Neural progenitor cell (in vitro differentiated cells): ENCODE results near the gene PPP1CA. TPM values are rescaled to one million over a fixed set of nuclear protein-coding genes. Genes with fewer than 3 reads are reported as not detected.

ENCODE experiments used
- DNase-seq: peaks from one replicate; pipeline ENCODE4 v3.0.0-alpha.2; 2016; ENCODE audit warnings: low spot score
- H2AFZ ChIP-seq: fragments of 200-600 bp; sonication (generic); replicated peaks from 2 replicates; pipeline ENCODE4 v1.6.1; 2016; ENCODE audit warnings: antibody characterized with exemption
- H3F3A ChIP-seq: fragments of 200-600 bp; sonication (generic); 2 replicates; pipeline ENCODE4 v1.6.1; 2016; ENCODE audit warnings: antibody characterized with exemption, low read depth
- H3K27ac ChIP-seq: fragments of 200-600 bp; sonication (generic); 2 replicates; pipeline ENCODE4 v1.5.1; 2016; ENCODE audit warnings: mild to moderate bottlenecking
- H3K27me3 ChIP-seq: fragments of 200-600 bp; sonication (generic); 2 replicates; pipeline ENCODE4 v1.6.1; 2016; ENCODE audit warnings: mild to moderate bottlenecking, moderate library complexity
- H3K36me3 ChIP-seq: fragments of 200-600 bp; sonication (generic); 2 replicates; pipeline ENCODE4 v1.5.1; 2016
- H3K4me1 ChIP-seq: fragments of 200-600 bp; sonication (generic); 2 replicates; pipeline ENCODE4 v1.6.1; 2016; ENCODE audit warnings: mixed run types
- H3K4me2 ChIP-seq: fragments of 200-600 bp; sonication (generic); 2 replicates; pipeline ENCODE4 v1.6.1; 2016
- H3K4me3 ChIP-seq: fragments of 200-600 bp; sonication (generic); 2 replicates; pipeline ENCODE4 v1.5.1; 2016
- H3K79me2 ChIP-seq: fragments of 200-600 bp; sonication (generic); 2 replicates; pipeline ENCODE4 v1.6.1; 2016; ENCODE audit warnings: low read depth
- H3K9ac ChIP-seq: fragments of 200-600 bp; sonication (generic); 2 replicates; pipeline ENCODE4 v1.6.1; 2016
- H3K9me3 ChIP-seq: fragments of 200-600 bp; sonication (generic); 2 replicates; pipeline ENCODE4 v1.5.1; 2016; ENCODE audit warnings: low read depth
- H4K20me1 ChIP-seq: fragments of 200-600 bp; sonication (generic); 2 replicates; pipeline ENCODE4 v1.6.1; 2016; ENCODE audit warnings: low read depth
- H3K27ac Mint-ChIP-seq: 3 replicates; pipeline ENCODE4 v1.8.0; 2021; ENCODE audit warnings: mixed read lengths
- H3K27me3 Mint-ChIP-seq: 2 replicates; pipeline ENCODE4 v1.8.0; 2022; ENCODE audit warnings: low read depth, mild to moderate bottlenecking, inconsistent platforms, moderate library complexity, mixed read lengths; ENCODE audit not compliant: insufficient read depth
- H3K36me3 Mint-ChIP-seq: 3 replicates; pipeline ENCODE4 v1.8.0; 2021; ENCODE audit warnings: mixed read lengths
- H3K4me1 Mint-ChIP-seq: 3 replicates; pipeline ENCODE4 v1.8.0; 2021; ENCODE audit warnings: mixed read lengths
- H3K4me3 Mint-ChIP-seq: 3 replicates; pipeline ENCODE4 v1.8.0; 2021; ENCODE audit warnings: mild to moderate bottlenecking, moderate library complexity, mixed read lengths
- H3K9me3 Mint-ChIP-seq: 3 replicates; pipeline ENCODE4 v1.8.0; 2020; ENCODE audit warnings: mixed read lengths
- EZH2 ChIP-seq: fragments of 200-600 bp; sonication (generic); IDR thresholded peaks from 2 replicates; pipeline ENCODE4 v1.6.1; 2017; ENCODE audit warnings: antibody characterized with exemption, mild to moderate bottlenecking, moderate library complexity
- EZH2phosphoT487 ChIP-seq: fragments of 200-600 bp; sonication (generic); IDR thresholded peaks from 2 replicates; pipeline ENCODE4 v1.6.1; 2017; ENCODE audit warnings: antibody characterized with exemption
- total RNA-seq: library from RNA; depleted of rRNA; stranded (reverse); fragments of >200 nt; gene quantifications from 2 replicates; pipeline ENCODE4 v1.2.3, GENCODE V29; 2015; ENCODE audit warnings: low replicate concordance
- TF ChIP-seq, protein P1 (sequence below): fragments of 200-600 bp; sonication (generic); IDR thresholded peaks from 2 replicates; pipeline ENCODE4 v1.5.1; 2017; ENCODE audit warnings: antibody characterized with exemption, mild to moderate bottlenecking

Gene PPP1CA
- total RNA-seq, 1 donor from 2014 or later = 102 TPM

DNA sequence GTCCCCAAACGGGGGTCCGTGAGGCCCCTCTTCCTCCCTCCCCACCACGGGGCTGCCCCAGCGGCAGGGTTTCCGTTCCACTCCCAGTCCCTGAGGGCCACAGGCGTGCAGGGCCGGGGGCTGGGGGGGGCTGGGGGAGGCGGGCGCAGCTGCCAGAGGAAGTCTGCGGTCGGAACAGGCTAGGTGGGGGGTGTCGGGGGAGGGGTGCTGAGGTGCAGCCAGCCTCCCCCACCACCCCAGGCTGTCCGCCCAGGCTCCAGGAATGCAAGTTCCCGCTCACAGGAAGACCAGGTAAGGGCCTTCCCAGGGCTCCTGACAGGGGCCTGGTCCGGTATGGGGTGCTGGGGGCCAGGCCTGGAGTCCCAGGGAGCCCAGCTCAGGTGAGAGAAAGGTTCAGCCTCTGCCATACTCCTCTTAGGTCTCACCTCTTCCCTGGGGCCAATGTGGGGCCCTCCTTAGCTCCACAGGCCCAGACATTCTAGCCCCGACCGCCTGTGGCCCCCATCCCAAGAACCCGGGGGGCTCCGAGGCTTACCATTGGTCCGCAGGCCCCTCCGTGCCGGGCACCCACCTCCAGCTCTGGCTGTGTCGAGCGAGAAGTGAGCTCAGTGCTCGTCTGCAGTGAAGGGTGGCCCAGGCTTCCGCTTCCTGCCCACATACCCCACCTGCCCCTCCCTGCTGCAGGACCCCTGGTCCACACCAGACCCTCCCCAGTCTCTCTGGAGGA is 35.6 kb upstream of the PPP1CA start, which contains the start of gene PTPRCAP:
PTPRCAP (minus strand) TSS at position 601 of the 727 bp plus-strand sequence; CDS start at position 538, 63 bp downstream.
- Histone ChIP-seq H3K36me3 (no peaks in the 10 kb centered on the region), H3F3A (no peaks in the 10 kb centered on the region), H3K79me2 (no peaks in the 10 kb centered on the region), H3K9ac (no peak within 1 kb of the TSS), H3K4me1 (no peaks in the 10 kb centered on the region), H3K9me3 (no peaks in the 10 kb centered on the region), H3K4me2 (no peak within 1 kb of the TSS), H2AFZ (no peak within 1 kb of the TSS), H4K20me1 (no peaks in the 10 kb centered on the region), H3K27ac (no peak within 1 kb of the TSS), H3K27me3 (no peaks in the 10 kb centered on the region), H3K4me3 (no peak within 1 kb of the TSS)
- no peak for DNase-seq
- peaks cover 6% of the 10 kb centered on the region for H3K4me1 Mint-ChIP-seq
- TF ChIP-seq EZH2phosphoT487 (no peak), EZH2 (no peak)
- TF ChIP-seq, protein P1, sequence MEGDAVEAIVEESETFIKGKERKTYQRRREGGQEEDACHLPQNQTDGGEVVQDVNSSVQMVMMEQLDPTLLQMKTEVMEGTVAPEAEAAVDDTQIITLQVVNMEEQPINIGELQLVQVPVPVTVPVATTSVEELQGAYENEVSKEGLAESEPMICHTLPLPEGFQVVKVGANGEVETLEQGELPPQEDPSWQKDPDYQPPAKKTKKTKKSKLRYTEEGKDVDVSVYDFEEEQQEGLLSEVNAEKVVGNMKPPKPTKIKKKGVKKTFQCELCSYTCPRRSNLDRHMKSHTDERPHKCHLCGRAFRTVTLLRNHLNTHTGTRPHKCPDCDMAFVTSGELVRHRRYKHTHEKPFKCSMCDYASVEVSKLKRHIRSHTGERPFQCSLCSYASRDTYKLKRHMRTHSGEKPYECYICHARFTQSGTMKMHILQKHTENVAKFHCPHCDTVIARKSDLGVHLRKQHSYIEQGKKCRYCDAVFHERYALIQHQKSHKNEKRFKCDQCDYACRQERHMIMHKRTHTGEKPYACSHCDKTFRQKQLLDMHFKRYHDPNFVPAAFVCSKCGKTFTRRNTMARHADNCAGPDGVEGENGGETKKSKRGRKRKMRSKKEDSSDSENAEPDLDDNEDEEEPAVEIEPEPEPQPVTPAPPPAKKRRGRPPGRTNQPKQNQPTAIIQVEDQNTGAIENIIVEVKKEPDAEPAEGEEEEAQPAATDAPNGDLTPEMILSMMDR = no peak
- H3K4me3 Mint-ChIP-seq = peak within 1 kb of the TSS; percentile 9
- H3K27ac Mint-ChIP-seq = peak within 1 kb of the TSS; percentile 16
- peaks cover 9% of the 10 kb centered on the region for H3K36me3 Mint-ChIP-seq
- H3K9me3 Mint-ChIP-seq = no peaks in the 10 kb centered on the region
- H3K27me3 Mint-ChIP-seq = peaks cover 2% of the 10 kb centered on the region

DNA sequence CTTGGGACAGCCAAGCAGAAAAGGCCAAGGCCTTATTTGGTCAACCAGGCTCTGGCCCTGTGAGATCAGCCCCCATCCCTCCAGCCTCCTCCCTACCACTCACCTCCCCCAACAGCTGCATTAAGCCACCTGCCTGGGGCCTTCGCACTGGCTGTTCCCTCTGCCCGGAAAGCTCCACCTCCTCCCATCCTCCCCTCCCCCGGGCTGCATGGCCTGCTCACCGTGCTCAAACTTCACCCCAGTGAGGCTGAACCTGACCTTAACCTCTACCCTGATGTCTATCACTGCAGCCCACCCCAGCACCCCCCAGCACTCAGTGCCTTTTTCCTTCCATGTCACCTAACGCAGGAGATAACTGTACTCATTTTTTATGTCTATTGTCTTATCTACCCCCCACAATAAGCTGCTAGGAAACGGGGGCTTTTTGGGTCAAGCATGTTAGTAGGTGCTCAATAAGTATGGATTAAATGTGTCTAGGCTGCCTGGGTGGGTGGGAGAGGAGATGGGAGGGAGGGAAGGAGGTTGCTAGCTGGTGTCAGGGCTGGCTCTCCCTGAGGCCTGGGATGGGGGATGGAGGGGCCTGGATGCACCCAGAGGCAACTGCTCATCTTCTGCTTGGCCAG is 34.9 kb upstream of the PPP1CA start:
- Histone ChIP-seq H3K4me3 (no peak overlapping the region), H3K36me3 (no peaks in the 10 kb centered on the region), H3K27ac (no peak overlapping the region), H3K9me3 (no peaks in the 10 kb centered on the region), H3K4me2 (no peak overlapping the region), H4K20me1 (no peaks in the 10 kb centered on the region), H2AFZ (no peak overlapping the region), H3K79me2 (no peaks in the 10 kb centered on the region), H3F3A (no peaks in the 10 kb centered on the region), H3K4me1 (no peaks in the 10 kb centered on the region), H3K9ac (no peak overlapping the region), H3K27me3 (no peaks in the 10 kb centered on the region)
- H3K9me3 Mint-ChIP-seq = no peaks in the 10 kb centered on the region
- peaks cover 16% of the 10 kb centered on the region for H3K36me3 Mint-ChIP-seq
- H3K4me1 Mint-ChIP-seq = peaks cover 7% of the 10 kb centered on the region
- peak overlapping the region; percentile 16 for H3K27ac Mint-ChIP-seq
- H3K27me3 Mint-ChIP-seq = peaks cover 2% of the 10 kb centered on the region
- no peak for TF ChIP-seq EZH2
- TF ChIP-seq, protein P1 = no peak
- TF ChIP-seq EZH2phosphoT487 = no peak
- H3K4me3 Mint-ChIP-seq = peak overlapping the region; percentile 9
- no peak for DNase-seq

DNA sequence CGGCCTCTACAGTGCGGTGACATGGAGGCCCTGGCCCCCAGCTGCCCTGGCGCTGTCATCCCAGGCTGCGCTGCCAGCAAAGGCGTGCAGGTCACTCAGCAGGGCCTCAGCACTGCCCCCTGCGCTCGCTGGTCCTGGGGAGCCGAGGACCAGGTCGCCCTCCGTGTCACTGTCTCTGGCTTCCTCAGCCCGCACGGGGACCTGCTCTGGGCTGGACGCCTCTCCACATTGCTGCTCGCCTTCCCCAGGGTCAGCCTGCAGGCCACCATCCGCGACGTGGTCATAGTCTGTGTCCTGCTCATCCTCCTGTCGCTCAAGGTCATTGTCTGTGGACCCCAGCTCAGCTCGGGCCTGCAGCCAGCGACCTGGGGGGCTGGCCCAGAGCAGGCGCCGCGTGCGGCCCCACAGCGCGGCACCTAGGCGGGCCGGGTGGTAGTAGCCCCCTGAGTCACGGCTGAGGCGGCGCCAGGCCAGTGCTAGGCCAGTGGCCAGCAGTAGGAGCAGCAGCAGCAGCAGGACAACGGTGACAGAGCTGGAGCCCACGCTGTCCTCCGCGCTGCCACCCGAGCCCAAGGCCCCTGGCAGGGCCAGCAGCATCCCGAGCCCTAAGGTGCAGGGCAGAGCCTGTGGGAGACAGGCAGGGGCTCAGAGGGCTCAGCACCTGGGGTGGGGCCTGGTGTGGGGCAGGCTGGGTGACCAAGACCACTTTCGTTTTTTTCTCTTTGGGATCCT is 34.2 kb upstream of the PPP1CA start:
- no peak for TF ChIP-seq EZH2
- TF ChIP-seq, protein P1 = no peak
- TF ChIP-seq EZH2phosphoT487 = no peak
- H3K27me3 Mint-ChIP-seq = peaks cover 2% of the 10 kb centered on the region
- H3K9me3 ChIP-seq = no peaks in the 10 kb centered on the region
- no peaks in the 10 kb centered on the region for H3F3A ChIP-seq
- H3K4me2 ChIP-seq = no peak overlapping the region
- no peaks in the 10 kb centered on the region for H3K27me3 ChIP-seq
- DNase-seq = no peak
- H3K4me1 Mint-ChIP-seq = peaks cover 7% of the 10 kb centered on the region
- H3K4me3 Mint-ChIP-seq = no peak overlapping the region
- no peaks in the 10 kb centered on the region for H3K36me3 ChIP-seq
- H3K4me3 ChIP-seq = no peak overlapping the region
- no peaks in the 10 kb centered on the region for H3K9me3 Mint-ChIP-seq
- no peak overlapping the region for H3K9ac ChIP-seq
- H3K4me1 ChIP-seq = no peaks in the 10 kb centered on the region
- peaks cover 16% of the 10 kb centered on the region for H3K36me3 Mint-ChIP-seq
- H3K27ac Mint-ChIP-seq = no peak overlapping the region
- no peaks in the 10 kb centered on the region for H4K20me1 ChIP-seq
- no peak overlapping the region for H3K27ac ChIP-seq
- H3K79me2 ChIP-seq = no peaks in the 10 kb centered on the region
- H2AFZ ChIP-seq = no peak overlapping the region
